DMS53 treated with DMSO at 0.1 percent for 48 hours (cell line): Measurements from ENCODE around the gene INPP5A.
A peak's percentile ranks its signal among the peaks of the same experiment; 100 is the strongest.
"Not testable (repeated sequence)": the region's sequence is repeated elsewhere in the genome, so short reads cannot be mapped to it uniquely, and the experiment has no call there.

Experiments
- DNase-seq: peaks from one replicate; lab custom pipeline; 2025; ENCODE audit not compliant: unreplicated experiment; lab: John Stamatoyannopoulos, UW

Gene INPP5A

GRCh38 chr10:132592790-132593383 lies 55.3 kb downstream of the INPP5A start:
- no peak for DNase-seq

GRCh38 chr10:132593389-132593788 lies 55.8 kb downstream of the INPP5A start:
- DNase-seq, result no peak

- DNase-seq, result no peak
These were observed 56.6 kb downstream of the INPP5A start for GRCh38 chr10:132593900-132594876.

- DNase-seq, result no peak
These were observed 57.4 kb downstream of the INPP5A start for GRCh38 chr10:132595021-132595420.

GRCh38 chr10:132595854-132596253 lies 58.3 kb downstream of the INPP5A start:
- DNase-seq, result no peak

GRCh38 chr10:132596742-132597279 lies 59.2 kb downstream of the INPP5A start:
- DNase-seq, result no peak

GRCh38 chr10:132597654-132598053 lies 60.1 kb downstream of the INPP5A start:
- DNase-seq, result no peak

GRCh38 chr10:132599023-132599618 lies 61.5 kb downstream of the INPP5A start:
- DNase-seq, result not testable (repeated sequence)

- DNase-seq, result no peak
These were observed 62.1 kb downstream of the INPP5A start for GRCh38 chr10:132599732-132600131.

- no peak for DNase-seq
These were observed 62.8 kb downstream of the INPP5A start for GRCh38 chr10:132600416-132600815.

- DNase-seq, result no peak
These were observed 64.0 kb downstream of the INPP5A start for GRCh38 chr10:132601567-132601966.

GRCh38 chr10:132602614-132603013 lies 65.0 kb downstream of the INPP5A start:
- DNase-seq, result no peak

- no peak for DNase-seq
These were observed 66.4 kb downstream of the INPP5A start for GRCh38 chr10:132603851-132604533.

GRCh38 chr10:132604686-132605085 lies 67.1 kb downstream of the INPP5A start:
- DNase-seq, result no peak

- DNase-seq, result no peak
These were observed 67.8 kb downstream of the INPP5A start for GRCh38 chr10:132605390-132605789.

- no peak for DNase-seq
These were observed 68.5 kb downstream of the INPP5A start for GRCh38 chr10:132606031-132606491.

GRCh38 chr10:132606536-132607316 lies 69.1 kb downstream of the INPP5A start:
- DNase-seq, result peak; percentile 36

GRCh38 chr10:132607491-132607890 lies 69.9 kb downstream of the INPP5A start:
- DNase-seq, result no peak

- DNase-seq, result no peak
These were observed 70.4 kb downstream of the INPP5A start for GRCh38 chr10:132607961-132608495.
